Mucosa of gallbladder (tissue), 1 donor: ENCODE data around the gene GLP2R. TPM values are rescaled to one million over a fixed set of nuclear protein-coding genes. Genes with fewer than 3 reads are reported as not detected.
"Not testable (repeated sequence)": the region's sequence is repeated elsewhere in the genome, so short reads cannot be mapped to it uniquely, and the experiment has no call there.

Experiments
- DNase-seq: peaks from one replicate; pipeline ENCODE4 v3.0.0-alpha.2; 2020; ENCODE audit warnings: low spot score
- total RNA-seq: library from RNA; stranded (reverse); gene quantifications from one replicate; pipeline ENCODE4 v1.2.1, GENCODE V29; 2021
- donor health status: DM: no; HTN: no; CAD: no.

The GLP2R gene
- total RNA-seq, result 23.5 TPM

GRCh38 chr17:9825641-9826150 lies at the start of gene GLP2R:
Gene GLP2R, plus strand, starts transcription at chr17:9825924. Its CDS starts 140 bp downstream, at chr17:9826064.
- peak; percentile 36 for DNase-seq

GRCh38 chr17:9776911-9777310 lies 48.8 kb upstream of the GLP2R start:
- no peak for DNase-seq

- no peak for DNase-seq
These were observed 45.2 kb upstream of the GLP2R start for GRCh38 chr17:9780552-9780951.

- DNase-seq, result no peak
These were observed 42.7 kb upstream of the GLP2R start for GRCh38 chr17:9783050-9783449.

- not testable (repeated sequence) for DNase-seq
These were observed 42.3 kb upstream of the GLP2R start for GRCh38 chr17:9783465-9783864.

GRCh38 chr17:9784544-9784943 lies 41.2 kb upstream of the GLP2R start:
- DNase-seq, result no peak

GRCh38 chr17:9788601-9789000 lies 37.1 kb upstream of the GLP2R start:
- no peak for DNase-seq

GRCh38 chr17:9790316-9790715 lies 35.4 kb upstream of the GLP2R start:
- no peak for DNase-seq

GRCh38 chr17:9790889-9791876 lies 34.5 kb upstream of the GLP2R start, which contains the start of gene DHRS7C:
Gene DHRS7C, minus strand, starts transcription at chr17:9791592. Its CDS starts 308 bp downstream, at chr17:9791284.
- DNase-seq, result no peak

GRCh38 chr17:9792181-9792840 lies 33.4 kb upstream of the GLP2R start:
- no peak for DNase-seq

- DNase-seq, result no peak
These were observed 27.7 kb upstream of the GLP2R start for GRCh38 chr17:9798008-9798407.

GRCh38 chr17:9798724-9799123 lies 27.0 kb upstream of the GLP2R start:
- DNase-seq, result no peak

GRCh38 chr17:9801505-9801904 lies 24.2 kb upstream of the GLP2R start:
- DNase-seq, result no peak

- DNase-seq, result no peak
These were observed 23.4 kb upstream of the GLP2R start for GRCh38 chr17:9802294-9802693.

GRCh38 chr17:9802697-9803096 lies 23.0 kb upstream of the GLP2R start:
- DNase-seq, result no peak

- DNase-seq, result no peak
These were observed 20.0 kb upstream of the GLP2R start for GRCh38 chr17:9805769-9806168.

GRCh38 chr17:9806699-9807098 lies 19.0 kb upstream of the GLP2R start:
- no peak for DNase-seq

- no peak for DNase-seq
These were observed 16.3 kb upstream of the GLP2R start for GRCh38 chr17:9809409-9809808.

- no peak for DNase-seq
These were observed 15.4 kb upstream of the GLP2R start for GRCh38 chr17:9810100-9810949.

- DNase-seq, result no peak
These were observed 14.6 kb upstream of the GLP2R start for GRCh38 chr17:9811086-9811485.

- no peak for DNase-seq
These were observed 14.2 kb upstream of the GLP2R start for GRCh38 chr17:9811537-9811936.

- DNase-seq, result no peak
These were observed 12.6 kb upstream of the GLP2R start for GRCh38 chr17:9813166-9813565.
